ENCODE results near the gene ITSN1.

DNA sequence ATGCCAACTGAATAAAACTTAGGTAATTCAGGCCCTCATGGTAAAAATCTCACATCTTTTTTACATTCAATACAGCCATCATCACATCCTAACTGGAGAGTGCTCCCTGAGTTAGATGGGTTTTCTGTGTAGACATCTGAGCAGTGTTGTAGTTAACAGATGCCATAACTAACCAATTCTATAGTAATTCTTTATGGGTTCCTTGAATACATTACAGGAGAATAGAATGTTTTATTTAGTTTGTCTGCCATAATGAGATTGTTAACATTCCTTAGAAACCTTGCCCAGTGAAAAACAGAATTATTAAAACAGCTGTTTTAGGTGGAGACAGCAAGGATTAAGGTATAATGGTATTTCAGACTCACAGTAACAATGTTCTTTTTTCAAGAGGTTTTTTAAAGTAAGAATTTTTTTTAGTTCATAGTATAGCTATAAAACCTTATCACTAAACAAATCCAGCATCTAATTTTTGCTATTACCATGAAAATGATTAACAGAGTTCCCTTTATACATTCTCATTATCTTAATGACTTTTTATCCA, 178.0 kb downstream of the ITSN1 start:
- TF ChIP-seq, protein P1, sequence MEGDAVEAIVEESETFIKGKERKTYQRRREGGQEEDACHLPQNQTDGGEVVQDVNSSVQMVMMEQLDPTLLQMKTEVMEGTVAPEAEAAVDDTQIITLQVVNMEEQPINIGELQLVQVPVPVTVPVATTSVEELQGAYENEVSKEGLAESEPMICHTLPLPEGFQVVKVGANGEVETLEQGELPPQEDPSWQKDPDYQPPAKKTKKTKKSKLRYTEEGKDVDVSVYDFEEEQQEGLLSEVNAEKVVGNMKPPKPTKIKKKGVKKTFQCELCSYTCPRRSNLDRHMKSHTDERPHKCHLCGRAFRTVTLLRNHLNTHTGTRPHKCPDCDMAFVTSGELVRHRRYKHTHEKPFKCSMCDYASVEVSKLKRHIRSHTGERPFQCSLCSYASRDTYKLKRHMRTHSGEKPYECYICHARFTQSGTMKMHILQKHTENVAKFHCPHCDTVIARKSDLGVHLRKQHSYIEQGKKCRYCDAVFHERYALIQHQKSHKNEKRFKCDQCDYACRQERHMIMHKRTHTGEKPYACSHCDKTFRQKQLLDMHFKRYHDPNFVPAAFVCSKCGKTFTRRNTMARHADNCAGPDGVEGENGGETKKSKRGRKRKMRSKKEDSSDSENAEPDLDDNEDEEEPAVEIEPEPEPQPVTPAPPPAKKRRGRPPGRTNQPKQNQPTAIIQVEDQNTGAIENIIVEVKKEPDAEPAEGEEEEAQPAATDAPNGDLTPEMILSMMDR (conservative IDR thresholded peaks at IDR 0.05; ENCODE audit: low read depth in 2 of 2): no peak
- TF ChIP-seq STAT1 (IDR thresholded peaks at IDR 0.05; ENCODE audit: unreplicated experiment) (no peak), CREB1 (CRISPR knock-in tag; IDR thresholded peaks at IDR 0.05; ENCODE audit: low read depth) (no peak)
